Measurements from ENCODE around the gene CCDC148. TPM values are rescaled to one million over a fixed set of nuclear protein-coding genes. Genes with fewer than 3 reads are reported as not detected.

Gene CCDC148
- total and polyA plus RNA-seq, 3 donors from 2014 or later = 2.3 to 5.7 (median 5.0) TPM

DNA sequence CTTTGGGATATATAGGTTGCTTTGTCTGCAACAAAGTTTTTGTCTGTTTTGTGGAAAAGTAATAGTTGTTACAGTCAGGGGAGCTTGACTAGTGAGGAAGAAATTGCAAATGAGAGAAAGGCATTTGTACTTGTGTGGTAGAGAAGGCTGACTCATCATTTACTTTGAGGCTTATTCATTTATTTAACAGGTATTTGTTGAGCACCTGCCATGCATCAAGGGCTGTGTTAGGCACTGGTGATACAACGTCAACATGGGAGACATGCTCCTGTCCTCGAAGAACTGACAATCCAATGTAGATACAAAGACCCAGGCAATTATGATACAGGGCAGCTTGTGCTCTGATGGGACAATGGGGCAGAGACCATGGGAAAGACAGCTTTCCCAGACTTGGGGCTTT lies 275.4 kb downstream of the CCDC148 start:
- intact Hi-C loops (cut with DNase I; ENCODE audit: low total_unique reads) = loop anchor here (10.0 kb wide), 1 partner anchor 346 kb away; no protein-coding TSS in a partner anchor
- Histone ChIP-seq H3K9me3 (no peaks in the 10 kb centered on the region), H3K27me3 (no peaks in the 10 kb centered on the region), H3K36me3 (ENCODE audit: low read depth, missing control alignments) (no peaks in the 10 kb centered on the region), H3K4me1 (no peaks in the 10 kb centered on the region), H3K27ac (no peak overlapping the region), H3K4me3 (no peak overlapping the region)
- 90 to 95% methylated on average over 2 of the region's 2 CpGs for WGBS, 2 donors
- no peak for DNase-seq
- TF ChIP-seq POLR2A (IDR thresholded peaks at IDR 0.05) = no peak
- TF ChIP-seq, protein P1, sequence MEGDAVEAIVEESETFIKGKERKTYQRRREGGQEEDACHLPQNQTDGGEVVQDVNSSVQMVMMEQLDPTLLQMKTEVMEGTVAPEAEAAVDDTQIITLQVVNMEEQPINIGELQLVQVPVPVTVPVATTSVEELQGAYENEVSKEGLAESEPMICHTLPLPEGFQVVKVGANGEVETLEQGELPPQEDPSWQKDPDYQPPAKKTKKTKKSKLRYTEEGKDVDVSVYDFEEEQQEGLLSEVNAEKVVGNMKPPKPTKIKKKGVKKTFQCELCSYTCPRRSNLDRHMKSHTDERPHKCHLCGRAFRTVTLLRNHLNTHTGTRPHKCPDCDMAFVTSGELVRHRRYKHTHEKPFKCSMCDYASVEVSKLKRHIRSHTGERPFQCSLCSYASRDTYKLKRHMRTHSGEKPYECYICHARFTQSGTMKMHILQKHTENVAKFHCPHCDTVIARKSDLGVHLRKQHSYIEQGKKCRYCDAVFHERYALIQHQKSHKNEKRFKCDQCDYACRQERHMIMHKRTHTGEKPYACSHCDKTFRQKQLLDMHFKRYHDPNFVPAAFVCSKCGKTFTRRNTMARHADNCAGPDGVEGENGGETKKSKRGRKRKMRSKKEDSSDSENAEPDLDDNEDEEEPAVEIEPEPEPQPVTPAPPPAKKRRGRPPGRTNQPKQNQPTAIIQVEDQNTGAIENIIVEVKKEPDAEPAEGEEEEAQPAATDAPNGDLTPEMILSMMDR (IDR thresholded peaks at IDR 0.05) = no peak

DNA sequence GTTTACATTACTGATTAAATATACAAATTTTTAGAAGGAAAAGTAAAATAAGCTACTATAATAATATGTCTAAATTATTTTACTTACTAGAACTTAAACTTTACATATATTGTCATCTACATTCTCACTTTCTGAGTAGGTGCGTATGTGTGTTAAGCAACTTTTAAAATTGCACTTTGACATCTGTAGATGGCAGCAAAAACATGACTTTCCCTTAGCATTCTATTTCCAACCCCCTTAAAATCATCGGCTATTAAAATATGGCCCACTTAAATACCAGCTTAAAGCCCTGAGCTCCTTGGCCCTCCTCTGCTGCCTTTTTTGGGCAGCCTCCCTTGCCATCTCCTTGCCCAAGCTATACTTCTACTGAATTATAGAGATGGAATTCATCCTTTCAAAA lies 276.9 kb downstream of the CCDC148 start:
- DNase-seq = no peak
- TF ChIP-seq, protein P1 (IDR thresholded peaks at IDR 0.05) = peak in 2 of 3 experiments; percentile 7 to 20
- TF ChIP-seq POLR2A (IDR thresholded peaks at IDR 0.05) = no peak
- H3K4me1 ChIP-seq = no peaks in the 10 kb centered on the region
- H3K4me3 ChIP-seq = no peak overlapping the region
- no peaks in the 10 kb centered on the region for H3K9me3 ChIP-seq
- WGBS, 2 donors = 39 to 41% methylated on average over 2 of the region's 2 CpGs
- H3K27ac ChIP-seq = no peak overlapping the region
- intact Hi-C loops (cut with DNase I; ENCODE audit: low total_unique reads) = loop anchor here (10.0 kb wide), 1 partner anchor 345 kb away; no protein-coding TSS in a partner anchor
- H3K27me3 ChIP-seq = no peaks in the 10 kb centered on the region
- H3K36me3 ChIP-seq (ENCODE audit: low read depth, missing control alignments) = no peaks in the 10 kb centered on the region

DNA sequence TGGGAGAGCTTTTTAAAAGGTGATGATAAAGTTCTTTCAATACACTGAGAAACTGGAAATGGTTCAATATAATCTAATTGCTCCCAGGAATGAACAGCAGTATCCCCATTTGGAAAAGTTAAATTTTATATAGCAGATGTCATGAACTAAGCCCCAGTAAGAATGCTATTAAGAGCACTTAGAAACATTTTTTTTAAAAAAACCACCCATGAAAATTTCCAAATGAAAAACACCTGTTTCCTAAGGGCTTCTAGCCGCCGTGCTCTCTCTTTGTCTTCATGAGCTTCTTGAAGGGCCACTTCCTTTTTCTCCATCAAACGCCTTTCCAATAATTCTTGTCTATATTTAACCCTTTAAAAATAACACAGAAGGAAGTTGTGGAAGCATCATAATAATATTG lies 277.9 kb downstream of the CCDC148 start:
- no peaks in the 10 kb centered on the region for H3K36me3 ChIP-seq (ENCODE audit: low read depth, missing control alignments)
- H3K27me3 ChIP-seq = no peaks in the 10 kb centered on the region
- DNase-seq = no peak
- no peak overlapping the region for H3K27ac ChIP-seq
- TF ChIP-seq, protein P1 (IDR thresholded peaks at IDR 0.05) = no peak
- no peak for TF ChIP-seq POLR2A (IDR thresholded peaks at IDR 0.05)
- intact Hi-C loops (cut with DNase I; ENCODE audit: low total_unique reads) = no loop called here
- no peak overlapping the region for H3K4me3 ChIP-seq
- no peaks in the 10 kb centered on the region for H3K4me1 ChIP-seq
- 40 to 41% methylated on average over 3 of the region's 3 CpGs for WGBS, 2 donors
- H3K9me3 ChIP-seq = no peaks in the 10 kb centered on the region

- H3K9me3 ChIP-seq = no peaks in the 10 kb centered on the region
- H3K27me3 ChIP-seq = no peaks in the 10 kb centered on the region
- H3K4me3 ChIP-seq = no peak overlapping the region
- H3K27ac ChIP-seq = no peak overlapping the region
- 82 to 95% methylated on average over 5 of the region's 5 CpGs for WGBS, 2 donors
- no peaks in the 10 kb centered on the region for H3K36me3 ChIP-seq (ENCODE audit: low read depth, missing control alignments)
- TF ChIP-seq, protein P1 (IDR thresholded peaks at IDR 0.05) = no peak
- TF ChIP-seq POLR2A (IDR thresholded peaks at IDR 0.05) = no peak
- no peak for DNase-seq
- intact Hi-C loops (cut with DNase I; ENCODE audit: low total_unique reads) = no loop called here
- no peaks in the 10 kb centered on the region for H3K4me1 ChIP-seq
These were observed 281.6 kb downstream of the CCDC148 start for GRCh38 chr2:158174956-158175355.

GRCh38 chr2:158174495-158174894 lies 282.1 kb downstream of the CCDC148 start:
- Histone ChIP-seq H3K27ac (no peak overlapping the region), H3K36me3 (ENCODE audit: low read depth, missing control alignments) (no peaks in the 10 kb centered on the region), H3K27me3 (no peaks in the 10 kb centered on the region), H3K4me3 (no peak overlapping the region), H3K4me1 (no peaks in the 10 kb centered on the region), H3K9me3 (no peaks in the 10 kb centered on the region)
- WGBS, 2 donors = 83 to 100% methylated on average over 1 of the region's 1 CpG
- no peak for DNase-seq
- TF ChIP-seq, protein P1 (IDR thresholded peaks at IDR 0.05) = no peak
- TF ChIP-seq POLR2A (IDR thresholded peaks at IDR 0.05) = no peak
- intact Hi-C loops (cut with DNase I; ENCODE audit: low total_unique reads) = no loop called here

All from testis (tissue), 3 donors.